WTC11 (cell line): ENCODE results near the gene RCAN3. TPM values are rescaled to one million over a fixed set of nuclear protein-coding genes. Genes with fewer than 3 reads are reported as not detected.

Experiments used
- ATAC-seq: fragments of 200-7000 bp; cut with Tn5 transposase; 2 replicates; pipeline ENCODE4 v1.10.0; 2021; ENCODE audit warnings: mild to moderate bottlenecking, moderate library complexity
- CTCF ChIA-PET: fragments of 300-600 bp; sonication (Branson Sonifier 250); formaldehyde crosslinking; loops from one replicate; lab custom pipeline; 2021; ENCODE audit warnings: antibody characterized with exemption; lab: Charles Lee
- POLR2A ChIA-PET: fragments of 350-600 bp; sonication (Branson Sonifier 250); formaldehyde crosslinking; loops from one replicate; lab custom pipeline; 2021; ENCODE audit warnings: antibody characterized with exemption; lab: Charles Lee
- DNase-seq: peaks from one replicate; pipeline ENCODE4 v3.0.0; 2021; ENCODE audit warnings: low spot score
- H3K27ac Mint-ChIP-seq: 2 replicates; pipeline ENCODE4 v1.8.0; 2021; ENCODE audit warnings: mixed read lengths
- H3K27me3 Mint-ChIP-seq: 2 replicates; pipeline ENCODE4 v1.8.0; 2021; ENCODE audit warnings: low read depth, mild to moderate bottlenecking, moderate library complexity, mixed read lengths
- H3K36me3 Mint-ChIP-seq: 2 replicates; pipeline ENCODE4 v1.8.0; 2021; ENCODE audit warnings: mixed read lengths
- H3K4me1 Mint-ChIP-seq: 2 replicates; pipeline ENCODE4 v1.8.0; 2022; ENCODE audit warnings: mixed read lengths
- H3K4me3 Mint-ChIP-seq: 2 replicates; pipeline ENCODE4 v1.8.0; 2021; ENCODE audit warnings: mild to moderate bottlenecking, moderate library complexity, mixed read lengths
- H3K9me3 Mint-ChIP-seq: 2 replicates; pipeline ENCODE4 v1.8.0; 2021; ENCODE audit warnings: mixed read lengths
- ARID4B ChIP-seq: sonication (generic); formaldehyde crosslinking; IDR thresholded peaks from 2 replicates; pipeline ENCODE4 v1.8.0; 2023; ENCODE audit warnings: missing genetic modification reagents, mild to moderate bottlenecking, borderline replicate concordance
- ATF3 ChIP-seq: sonication (generic); formaldehyde crosslinking; conservative IDR thresholded peaks from 2 replicates; pipeline ENCODE4 v1.8.1; 2022; ENCODE audit warnings: mild to moderate bottlenecking, missing genetic modification reagents
- CREB1 ChIP-seq: sonication (generic); formaldehyde crosslinking; IDR thresholded peaks from 2 replicates; pipeline ENCODE4 v1.8.0; 2023; ENCODE audit warnings: mild to moderate bottlenecking, missing genetic modification reagents
- CTCF ChIP-seq: fragments of 200-600 bp; IDR thresholded peaks from 2 replicates; pipeline ENCODE4 v1.8.0; 2022; ENCODE audit warnings: antibody characterized with exemption
- E2F1 ChIP-seq: sonication (generic); formaldehyde crosslinking; IDR thresholded peaks from 2 replicates; pipeline ENCODE4 v1.8.0; 2022; ENCODE audit warnings: mild to moderate bottlenecking, missing genetic modification reagents
- FOXK1 ChIP-seq: sonication (generic); formaldehyde crosslinking; IDR thresholded peaks from 2 replicates; pipeline ENCODE4 v1.8.0; 2022; ENCODE audit warnings: mild to moderate bottlenecking, moderate library complexity, missing genetic modification reagents
- FOXP1 ChIP-seq: sonication (generic); formaldehyde crosslinking; IDR thresholded peaks from 2 replicates; pipeline ENCODE4 v1.8.0; 2022; ENCODE audit warnings: missing genetic modification reagents, mild to moderate bottlenecking, moderate library complexity, borderline replicate concordance
- GABPB1 ChIP-seq: sonication (generic); formaldehyde crosslinking; IDR thresholded peaks from 2 replicates; pipeline ENCODE4 v1.8.1; 2023; ENCODE audit warnings: mild to moderate bottlenecking, missing genetic modification reagents
- GRHL2 ChIP-seq: fragments of 250-450 bp; sonication (Bioruptor Pico); IDR thresholded peaks from 2 replicates; pipeline ENCODE4 v1.8.0; 2022; ENCODE audit warnings: mild to moderate bottlenecking, moderate library complexity; ENCODE audit not compliant: insufficient replicate concordance, severe bottlenecking
- HMGXB4 ChIP-seq: sonication (generic); formaldehyde crosslinking; IDR thresholded peaks from 2 replicates; pipeline ENCODE4 v1.8.1; 2023; ENCODE audit warnings: mild to moderate bottlenecking, moderate library complexity, missing genetic modification reagents
- MXD4 ChIP-seq: fragments of 250-450 bp; sonication (Bioruptor Pico); IDR thresholded peaks from 2 replicates; pipeline ENCODE4 v1.8.0; 2021; ENCODE audit warnings: mild to moderate bottlenecking, moderate library complexity, borderline replicate concordance
- MYBL2 ChIP-seq: sonication (generic); formaldehyde crosslinking; IDR thresholded peaks from 2 replicates; pipeline ENCODE4 v1.8.1; 2023; ENCODE audit warnings: mild to moderate bottlenecking, moderate library complexity, missing genetic modification reagents
- NR2C2 ChIP-seq: sonication (generic); formaldehyde crosslinking; IDR thresholded peaks from 2 replicates; pipeline ENCODE4 v1.8.0; 2022; ENCODE audit warnings: mild to moderate bottlenecking, missing genetic modification reagents
- SMAD4 ChIP-seq: sonication (generic); formaldehyde crosslinking; IDR thresholded peaks from 2 replicates; pipeline ENCODE4 v1.8.0; 2022; ENCODE audit warnings: mild to moderate bottlenecking, missing genetic modification reagents
- STAT6 ChIP-seq: sonication (generic); formaldehyde crosslinking; conservative IDR thresholded peaks from 2 replicates; pipeline ENCODE4 v1.8.1; 2023; ENCODE audit warnings: mild to moderate bottlenecking, low read depth, missing genetic modification reagents, moderate library complexity
- TP53 ChIP-seq: sonication (generic); formaldehyde crosslinking; IDR thresholded peaks from 2 replicates; pipeline ENCODE4 v1.8.1; 2023; ENCODE audit warnings: mild to moderate bottlenecking, missing genetic modification reagents
- ZBTB21 ChIP-seq: sonication (generic); formaldehyde crosslinking; IDR thresholded peaks from 2 replicates; pipeline ENCODE4 v1.8.1; 2023; ENCODE audit warnings: mild to moderate bottlenecking, missing genetic modification reagents, borderline replicate concordance
- ZBTB43 ChIP-seq: sonication (generic); formaldehyde crosslinking; IDR thresholded peaks from 2 replicates; pipeline ENCODE4 v1.8.1; 2023; ENCODE audit warnings: mild to moderate bottlenecking, missing genetic modification reagents
- total RNA-seq: library from RNA; stranded (reverse); gene quantifications from 3 replicates; pipeline ENCODE4 v1.2.3, GENCODE V29; 2021

The RCAN3 gene
- total RNA-seq, 1 experiment from 2014 or later = 23.3 TPM

- TF ChIP-seq FOXP1 = no peak
- TF ChIP-seq ATF3 (CRISPR knock-in tag) = no peak
- TF ChIP-seq SMAD4 (CRISPR knock-in tag) = no peak
- TF ChIP-seq ZBTB43 (CRISPR knock-in tag) = no peak
- TF ChIP-seq ARID4B = no peak
- no peak for TF ChIP-seq FOXK1 (CRISPR knock-in tag)
- no peak for TF ChIP-seq GABPB1 (CRISPR knock-in tag)
- TF ChIP-seq MYBL2 (CRISPR knock-in tag) = no peak
- no peak for TF ChIP-seq E2F1
- TF ChIP-seq TP53 (CRISPR knock-in tag) = no peak
- no peak for TF ChIP-seq GRHL2 (CRISPR knock-in tag)
- no peak for TF ChIP-seq ZBTB21 (CRISPR knock-in tag)
- no peak for TF ChIP-seq CTCF
- TF ChIP-seq NR2C2 (CRISPR knock-in tag) = no peak
- TF ChIP-seq MXD4 = no peak
- no peak for TF ChIP-seq CREB1 (CRISPR knock-in tag)
- no peak for TF ChIP-seq STAT6 (CRISPR knock-in tag)
- TF ChIP-seq HMGXB4 (CRISPR knock-in tag) = no peak
Observed at GRCh38 chr1:24557220-24557619, 54.6 kb downstream of the RCAN3 start.

More at GRCh38 chr1:24557220-24557619, 54.6 kb downstream of the RCAN3 start:
- POLR2A ChIA-PET = no interaction called here
- ATAC-seq (no peak), DNase-seq (no peak)
- no peaks in the 10 kb centered on the region for H3K9me3 Mint-ChIP-seq
- no peak overlapping the region for H3K27ac Mint-ChIP-seq
- H3K4me3 Mint-ChIP-seq = no peak overlapping the region; the same call in 1 of the 2 replicates
- H3K27me3 Mint-ChIP-seq = peaks cover 37% of the 10 kb centered on the region
- H3K36me3 Mint-ChIP-seq = no peaks in the 10 kb centered on the region
- H3K4me1 Mint-ChIP-seq = peaks cover 19% of the 10 kb centered on the region
- CTCF ChIA-PET = interaction anchor here (1.2 to 5.4 kb wide), 2 partner anchors 30 to 407 kb away, joined by 3 to 34 read pairs; no protein-coding TSS in a partner anchor
